ENCODE results near the gene SMIM32. TPM values are rescaled to one million over a fixed set of nuclear protein-coding genes. Genes with fewer than 3 reads are reported as not detected.

SMIM32 gene
- total RNA-seq, 1 donor from 2014 or later, result 0.13 TPM

DNA sequence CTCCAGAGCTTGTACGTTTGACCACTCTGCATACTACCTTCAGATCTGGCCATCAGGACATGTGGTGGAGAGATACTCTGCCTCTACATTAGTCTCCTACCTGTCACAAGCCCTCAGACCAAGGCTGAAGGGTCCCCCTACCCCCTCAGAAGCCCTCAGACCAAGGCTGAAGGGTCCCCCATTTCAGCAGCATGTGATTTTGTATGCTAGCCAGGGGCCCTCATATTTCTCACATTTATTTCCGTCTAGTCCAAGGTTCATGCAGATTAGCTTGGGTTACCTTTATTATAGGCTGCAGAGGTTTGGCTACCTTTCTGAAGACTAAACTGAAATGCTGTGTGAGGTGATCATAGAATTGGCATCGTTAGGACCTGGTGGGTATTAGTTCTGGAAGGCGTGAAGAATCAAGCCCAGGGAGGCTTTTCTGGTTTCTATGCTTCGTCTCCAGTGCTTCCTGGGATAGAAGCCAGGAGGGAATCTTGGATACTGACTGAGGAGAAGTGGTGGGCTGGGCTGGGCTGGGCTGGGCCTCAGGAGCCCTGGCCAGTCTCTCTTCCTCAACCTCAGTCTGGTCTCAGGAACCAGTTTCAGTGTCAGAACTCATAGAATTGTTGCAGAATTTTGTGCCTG is 2.8 kb downstream of the SMIM32 start:
- peaks cover 59% of the 10 kb centered on the region for H3K27me3 ChIP-seq
- H3K27me3 Mint-ChIP-seq (ENCODE audit: insufficient read depth, low read depth), result peaks cover 25% of the 10 kb centered on the region
- no peak for DNase-seq (ENCODE audit: low spot score)

DNA sequence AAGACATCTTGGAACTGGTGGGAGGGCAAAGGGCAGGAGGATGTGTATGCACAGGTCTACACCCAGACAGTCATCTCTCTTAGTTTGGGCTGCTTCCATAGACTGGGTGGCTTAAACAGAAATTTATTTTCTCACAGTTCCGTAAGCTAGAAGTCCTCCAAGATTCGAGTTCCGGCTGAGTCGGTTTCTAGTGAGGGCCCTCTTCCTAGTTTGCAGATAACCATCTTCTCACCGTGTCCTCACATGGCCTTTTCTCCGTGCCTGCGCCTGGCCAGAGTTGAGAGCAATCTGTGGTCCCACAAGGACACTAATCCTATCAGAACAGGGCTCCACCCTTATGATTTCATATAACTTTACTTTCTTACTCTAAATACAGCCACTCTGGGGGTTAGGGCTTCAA is 4.1 kb downstream of the SMIM32 start:
- H3K4me2 ChIP-seq, result no peak overlapping the region
- no peak overlapping the region for H3K27ac ChIP-seq
- peaks cover 32% of the 10 kb centered on the region for H4K20me1 ChIP-seq (ENCODE audit: low read depth)
- H3K27me3 ChIP-seq, result peaks cover 46% of the 10 kb centered on the region
- peaks cover 20% of the 10 kb centered on the region for H3K27me3 Mint-ChIP-seq (ENCODE audit: insufficient read depth, low read depth)
- H3K79me2 ChIP-seq (ENCODE audit: low read depth), result no peaks in the 10 kb centered on the region
- H3K36me3 ChIP-seq, result no peaks in the 10 kb centered on the region
- peaks cover 18% of the 10 kb centered on the region for H3F3A ChIP-seq (ENCODE audit: low read depth)
- H3K4me1 ChIP-seq, result peaks cover 19% of the 10 kb centered on the region
- peaks cover 20% of the 10 kb centered on the region for H3K36me3 Mint-ChIP-seq
- no peaks in the 10 kb centered on the region for H3K9me3 ChIP-seq (ENCODE audit: low read depth)
- H3K27ac Mint-ChIP-seq, result no peak overlapping the region
- no peaks in the 10 kb centered on the region for H3K9me3 Mint-ChIP-seq
- H3K4me3 ChIP-seq, result no peak overlapping the region
- no peak overlapping the region for H3K9ac ChIP-seq
- H3K4me3 Mint-ChIP-seq, result no peak overlapping the region
- H2AFZ ChIP-seq (replicated peaks), result no peak overlapping the region
- no peak for DNase-seq (ENCODE audit: low spot score)
- TF ChIP-seq EZH2 (IDR thresholded peaks at IDR 0.05) (no peak), EZH2phosphoT487 (IDR thresholded peaks at IDR 0.05) (no peak)
- TF ChIP-seq, protein P1, sequence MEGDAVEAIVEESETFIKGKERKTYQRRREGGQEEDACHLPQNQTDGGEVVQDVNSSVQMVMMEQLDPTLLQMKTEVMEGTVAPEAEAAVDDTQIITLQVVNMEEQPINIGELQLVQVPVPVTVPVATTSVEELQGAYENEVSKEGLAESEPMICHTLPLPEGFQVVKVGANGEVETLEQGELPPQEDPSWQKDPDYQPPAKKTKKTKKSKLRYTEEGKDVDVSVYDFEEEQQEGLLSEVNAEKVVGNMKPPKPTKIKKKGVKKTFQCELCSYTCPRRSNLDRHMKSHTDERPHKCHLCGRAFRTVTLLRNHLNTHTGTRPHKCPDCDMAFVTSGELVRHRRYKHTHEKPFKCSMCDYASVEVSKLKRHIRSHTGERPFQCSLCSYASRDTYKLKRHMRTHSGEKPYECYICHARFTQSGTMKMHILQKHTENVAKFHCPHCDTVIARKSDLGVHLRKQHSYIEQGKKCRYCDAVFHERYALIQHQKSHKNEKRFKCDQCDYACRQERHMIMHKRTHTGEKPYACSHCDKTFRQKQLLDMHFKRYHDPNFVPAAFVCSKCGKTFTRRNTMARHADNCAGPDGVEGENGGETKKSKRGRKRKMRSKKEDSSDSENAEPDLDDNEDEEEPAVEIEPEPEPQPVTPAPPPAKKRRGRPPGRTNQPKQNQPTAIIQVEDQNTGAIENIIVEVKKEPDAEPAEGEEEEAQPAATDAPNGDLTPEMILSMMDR (IDR thresholded peaks at IDR 0.05), result no peak
- peaks cover 8% of the 10 kb centered on the region for H3K4me1 Mint-ChIP-seq

More for the DNA sequence above, 2.8 kb downstream of the SMIM32 start:
- Histone ChIP-seq H4K20me1 (ENCODE audit: low read depth) (peaks cover 32% of the 10 kb centered on the region), H3K36me3 (no peaks in the 10 kb centered on the region), H2AFZ (replicated peaks) (no peak overlapping the region), H3K4me3 (no peak overlapping the region), H3K4me1 (peaks cover 19% of the 10 kb centered on the region), H3K27ac (no peak overlapping the region), H3F3A (ENCODE audit: low read depth) (peaks cover 18% of the 10 kb centered on the region), H3K79me2 (ENCODE audit: low read depth) (no peaks in the 10 kb centered on the region), H3K9me3 (ENCODE audit: low read depth) (no peaks in the 10 kb centered on the region), H3K9ac (no peak overlapping the region), H3K4me2 (no peak overlapping the region)
- TF ChIP-seq, protein P1 (IDR thresholded peaks at IDR 0.05), result no peak
- TF ChIP-seq EZH2phosphoT487 (IDR thresholded peaks at IDR 0.05) (no peak), EZH2 (IDR thresholded peaks at IDR 0.05) (no peak)
- Mint-ChIP-seq H3K27ac (no peak overlapping the region), H3K36me3 (peaks cover 20% of the 10 kb centered on the region), H3K9me3 (no peaks in the 10 kb centered on the region), H3K4me1 (peaks cover 12% of the 10 kb centered on the region), H3K4me3 (peak overlapping the region; percentile 37)

DNA sequence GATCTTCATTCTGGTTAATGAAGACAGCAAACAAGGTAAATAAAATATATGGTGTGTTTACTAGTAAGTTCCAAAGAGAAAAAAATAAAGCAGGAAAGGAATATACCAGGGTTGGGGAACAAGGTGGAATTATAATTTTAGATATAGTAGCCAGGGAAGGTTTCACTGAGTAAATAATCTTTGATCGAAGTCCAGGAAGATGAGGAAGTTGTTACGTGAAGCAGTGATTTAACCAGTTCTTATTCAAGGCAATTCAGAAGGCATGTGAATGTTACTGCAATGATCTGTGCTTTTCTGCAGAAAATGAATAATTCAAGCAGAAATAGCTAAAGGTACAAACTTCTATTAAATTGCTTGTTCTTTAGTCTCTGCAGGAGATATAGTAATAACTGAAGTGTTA is 6.2 kb downstream of the SMIM32 start:
- H3K9me3 Mint-ChIP-seq, result no peaks in the 10 kb centered on the region
- Histone ChIP-seq H3K9ac (no peak overlapping the region), H3K9me3 (ENCODE audit: low read depth) (no peaks in the 10 kb centered on the region), H3K36me3 (no peaks in the 10 kb centered on the region), H3K79me2 (ENCODE audit: low read depth) (no peaks in the 10 kb centered on the region), H3K4me3 (no peak overlapping the region), H3K27me3 (peaks cover 25% of the 10 kb centered on the region), H3F3A (ENCODE audit: low read depth) (no peaks in the 10 kb centered on the region), H3K4me2 (no peak overlapping the region), H3K4me1 (peaks cover 6% of the 10 kb centered on the region), H3K27ac (no peak overlapping the region), H2AFZ (replicated peaks) (no peak overlapping the region), H4K20me1 (ENCODE audit: low read depth) (peaks cover 21% of the 10 kb centered on the region)
- H3K36me3 Mint-ChIP-seq, result peaks cover 23% of the 10 kb centered on the region
- no peak for DNase-seq (ENCODE audit: low spot score)
- H3K4me1 Mint-ChIP-seq, result peaks cover 2% of the 10 kb centered on the region
- H3K27ac Mint-ChIP-seq, result no peak overlapping the region
- no peak overlapping the region for H3K4me3 Mint-ChIP-seq
- peaks cover 15% of the 10 kb centered on the region for H3K27me3 Mint-ChIP-seq (ENCODE audit: insufficient read depth, low read depth)
- TF ChIP-seq, protein P1 (IDR thresholded peaks at IDR 0.05), result no peak
- TF ChIP-seq EZH2phosphoT487 (IDR thresholded peaks at IDR 0.05), result no peak
- TF ChIP-seq EZH2 (IDR thresholded peaks at IDR 0.05), result no peak

All from neural progenitor cell (in vitro differentiated cells).